Activated CD8-positive, alpha-beta memory T cell treated with anti-CD3 and anti-CD28 coated beads for 48 hours (primary cell): ENCODE measurements around the gene FFAR3.
"Not testable (repeated sequence)": the region's sequence is repeated elsewhere in the genome, so short reads cannot be mapped to it uniquely, and the experiment has no call there.

ENCODE experiments used
- DNase-seq, 3 experiments: peaks; one replicate each; pipeline ENCODE4 v3.0.0-alpha.2; 2020; ENCODE audit warnings: low read depth in 2 of 3, low spot score in 2 of 3

FFAR3 gene

GRCh38 chr19:35373492-35373891, 15.2 kb downstream of the FFAR3 start:
- no peak for DNase-seq

GRCh38 chr19:35374031-35374430, 15.8 kb downstream of the FFAR3 start:
- not testable (repeated sequence) for DNase-seq

DNA sequence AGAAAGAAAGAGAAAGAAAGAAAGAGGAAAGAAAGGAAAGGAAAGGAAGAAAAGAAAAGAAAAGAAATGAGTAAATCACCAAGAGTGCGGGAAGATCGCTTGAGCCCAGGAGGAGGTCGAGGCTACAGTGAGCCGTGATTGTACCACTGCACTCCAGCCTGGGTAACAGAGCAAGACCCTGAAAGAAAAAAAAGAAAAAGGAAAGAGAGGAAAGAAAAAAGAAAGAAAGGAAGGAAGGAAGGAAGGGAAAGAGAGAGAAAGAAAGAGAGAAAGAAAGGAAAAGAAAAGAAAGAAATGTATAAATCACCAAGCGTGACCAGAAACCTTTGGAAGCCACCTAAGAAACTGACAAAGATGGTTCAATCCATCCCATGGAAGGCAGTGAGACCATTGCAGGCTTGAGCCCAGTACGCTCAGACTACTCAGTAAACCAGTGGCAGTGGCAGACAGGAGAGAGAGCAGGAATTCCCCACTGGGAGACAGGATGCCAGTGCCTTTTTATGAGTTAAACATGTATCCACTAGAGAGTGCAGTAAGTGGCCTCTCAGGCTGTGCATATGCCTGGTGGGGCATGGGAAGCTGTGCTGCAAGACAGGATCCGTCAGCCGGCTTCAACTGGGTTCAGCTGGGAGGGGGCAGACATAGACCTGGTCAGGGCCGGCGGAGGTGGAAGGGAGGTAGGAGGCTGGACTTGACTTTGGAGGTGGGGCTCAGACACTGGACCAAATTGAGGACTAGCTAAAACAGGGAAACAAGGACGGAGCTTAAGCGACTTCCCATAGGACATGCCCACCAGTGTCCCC, 17.4 kb downstream of the FFAR3 start:
- no peak for DNase-seq

GRCh38 chr19:35377656-35378055, 19.4 kb downstream of the FFAR3 start:
- DNase-seq: no peak

GRCh38 chr19:35378356-35378755, 20.1 kb downstream of the FFAR3 start:
- DNase-seq: no peak

- DNase-seq: not testable (repeated sequence)
These were observed 21.3 kb downstream of the FFAR3 start for GRCh38 chr19:35379545-35379944.

- no peak for DNase-seq
These were observed 21.7 kb downstream of the FFAR3 start for GRCh38 chr19:35379992-35380391.

- DNase-seq: no peak
These were observed 22.3 kb downstream of the FFAR3 start for GRCh38 chr19:35380450-35381124.

DNA sequence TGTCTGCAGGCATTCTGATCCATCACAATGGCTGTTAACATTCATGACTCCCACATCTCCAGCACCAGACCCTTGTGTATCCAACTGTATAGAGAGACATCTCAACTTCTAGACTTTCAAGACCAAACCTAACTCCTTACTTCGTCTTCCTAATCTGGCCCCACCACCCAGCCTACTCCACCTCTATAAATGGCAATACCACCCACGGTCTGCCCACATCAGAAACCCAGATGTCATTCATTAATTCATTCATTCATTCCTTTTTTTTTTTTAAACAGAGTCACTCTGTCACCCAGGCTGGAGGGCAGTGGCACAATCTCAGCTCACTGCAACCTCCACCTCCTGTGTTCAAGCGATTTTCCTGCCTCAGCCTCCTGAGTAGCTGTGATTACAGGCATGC, 23.1 kb downstream of the FFAR3 start:
- no peak for DNase-seq

GRCh38 chr19:35381926-35382325, 23.7 kb downstream of the FFAR3 start:
- DNase-seq: no peak

DNA sequence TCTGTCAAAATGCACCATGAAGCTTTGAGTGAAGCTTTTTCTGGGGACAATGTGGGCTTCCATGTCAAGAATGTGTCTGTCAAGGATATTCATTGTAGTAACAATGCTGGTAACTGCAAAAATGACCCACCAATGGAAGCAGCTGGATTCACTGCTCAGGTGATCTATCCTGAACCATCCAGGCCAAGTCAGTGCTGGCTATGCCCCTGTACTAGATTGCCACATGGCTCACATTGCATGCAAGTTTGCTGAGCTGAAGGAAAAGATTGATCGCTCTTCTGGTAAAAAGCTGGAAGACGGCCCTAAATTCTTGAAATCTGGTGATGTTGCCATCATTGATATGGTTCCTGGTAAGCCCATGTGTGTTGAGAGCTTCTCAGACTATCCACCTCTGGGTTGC, 25.3 kb downstream of the FFAR3 start:
- DNase-seq: no peak

- DNase-seq: no peak
These were observed 30.2 kb downstream of the FFAR3 start for GRCh38 chr19:35388277-35389054.

DNA sequence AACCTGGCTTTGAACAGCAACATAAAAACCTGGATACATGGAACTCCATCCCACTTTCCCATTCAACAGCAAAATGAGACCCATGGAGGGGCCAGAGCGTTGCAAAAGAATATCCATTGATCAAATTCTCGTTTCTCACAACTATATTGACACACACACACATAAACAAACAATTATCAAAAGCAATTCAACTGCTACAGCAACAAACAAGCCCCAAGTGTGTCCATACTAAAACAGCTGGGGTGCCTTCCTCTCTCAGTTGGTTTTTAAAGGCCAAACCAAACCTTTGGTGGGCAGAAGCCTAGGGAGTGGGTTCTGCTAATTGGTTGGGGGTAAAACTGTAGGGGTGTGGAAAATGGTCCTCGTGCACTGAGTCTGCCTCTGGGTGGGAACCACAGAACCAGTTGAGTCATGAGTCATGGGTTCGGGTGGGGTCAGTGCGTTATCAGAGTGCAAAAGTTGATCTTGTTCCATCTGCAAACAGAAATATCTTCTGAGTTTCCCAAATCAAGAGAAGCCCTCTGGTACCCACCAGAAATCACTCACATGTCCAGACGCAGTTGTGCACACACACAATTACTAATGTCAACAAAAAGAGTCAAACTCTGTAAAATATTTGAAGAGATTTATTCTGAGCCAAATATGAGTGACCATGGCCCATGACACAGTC, 31.1 kb downstream of the FFAR3 start:
- no peak for DNase-seq

GRCh38 chr19:35392742-35393715, 34.8 kb downstream of the FFAR3 start:
- no peak for DNase-seq

GRCh38 chr19:35395382-35396199, 37.3 kb downstream of the FFAR3 start:
- no peak for DNase-seq

DNA sequence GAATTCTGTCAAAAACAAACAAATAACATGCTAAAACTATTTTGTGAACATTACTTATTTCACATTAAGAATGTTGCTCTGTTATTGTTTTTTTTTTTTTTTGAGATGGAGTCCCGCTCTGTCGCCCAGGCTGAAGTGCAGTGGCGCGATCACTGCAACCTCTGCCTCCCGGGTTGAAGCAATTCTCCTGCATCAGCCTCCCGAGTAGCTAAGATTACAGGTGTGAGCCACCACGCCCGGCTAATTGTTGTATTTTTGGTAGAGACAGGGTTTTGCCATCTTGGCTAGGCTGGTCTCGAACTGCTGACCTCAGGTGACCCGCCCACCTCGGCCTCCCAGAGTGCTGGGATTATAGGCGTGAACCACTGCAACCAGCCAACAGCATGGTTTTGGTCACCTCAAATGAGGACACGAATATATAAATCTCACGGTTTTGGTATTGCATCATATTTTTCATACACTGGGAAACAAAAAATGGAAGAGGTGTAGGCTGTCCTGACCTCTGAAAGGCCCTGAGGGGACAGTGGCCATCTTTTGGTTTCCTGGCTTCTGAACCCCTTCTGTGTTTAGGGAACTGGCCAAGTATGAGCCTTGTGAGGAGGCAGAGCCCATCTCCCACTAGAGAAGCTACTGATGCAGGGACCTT, 38.1 kb downstream of the FFAR3 start:
- DNase-seq: no peak

DNA sequence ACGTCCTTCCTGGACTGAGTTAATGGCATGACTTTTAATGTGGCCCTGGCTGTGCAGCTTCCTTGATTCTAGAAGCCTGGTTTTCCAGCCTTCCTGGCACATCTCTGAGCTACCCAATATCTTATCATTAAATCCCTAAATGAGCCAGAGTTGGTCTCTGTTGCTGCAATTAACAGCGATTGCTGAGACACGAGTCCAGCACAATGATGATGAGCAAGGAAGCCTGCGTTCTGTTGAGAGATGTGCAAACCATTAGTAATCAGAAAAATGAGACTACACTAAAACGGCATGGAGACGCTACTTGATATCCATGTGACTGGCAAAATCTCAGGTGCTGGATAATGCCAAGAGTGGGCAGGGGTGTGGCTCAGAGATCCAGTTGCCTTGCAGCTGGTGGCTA, 38.8 kb downstream of the FFAR3 start:
- DNase-seq: no peak

DNA sequence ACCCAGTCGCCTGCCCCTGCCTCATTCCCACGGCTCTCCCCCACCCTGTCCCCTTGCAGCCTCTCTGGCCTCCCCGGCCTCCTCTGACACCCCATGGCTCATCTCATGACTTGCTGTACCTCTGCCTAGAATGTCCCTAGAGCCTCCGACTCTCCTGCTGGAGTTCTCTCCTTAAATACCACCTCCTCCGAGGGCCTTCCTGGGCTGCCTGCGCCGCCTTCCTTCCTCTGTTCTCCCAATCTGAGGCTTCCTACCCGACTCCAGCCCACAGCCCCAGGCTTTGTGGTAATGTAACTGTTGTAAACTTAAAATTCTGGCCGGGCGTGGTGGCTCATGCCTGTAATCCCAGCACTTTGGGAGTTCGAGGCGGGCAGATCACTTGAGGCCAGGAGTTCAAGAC, 40.3 kb downstream of the FFAR3 start:
- DNase-seq: no peak

DNA sequence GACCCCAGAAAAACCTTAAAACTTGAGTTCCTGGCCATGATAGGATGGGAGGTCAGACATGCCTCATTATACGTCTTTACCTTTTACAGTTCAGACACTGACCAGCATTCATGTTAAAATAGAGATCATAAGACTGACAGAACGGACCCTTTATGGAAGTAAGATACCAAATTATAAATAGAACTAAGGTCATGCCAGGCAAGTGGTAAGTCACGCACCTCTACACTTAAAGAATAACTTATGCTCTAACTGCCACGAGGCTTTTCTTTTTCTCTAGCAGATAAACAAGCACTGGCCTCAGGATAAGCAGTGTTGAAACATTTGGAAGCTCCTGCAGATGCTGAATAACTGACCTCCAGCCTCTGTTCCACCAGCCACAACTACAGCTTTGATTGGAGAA, 41.0 kb downstream of the FFAR3 start:
- DNase-seq: no peak
